22Rv1 (cell line): ENCODE measurements around the gene DPEP1.
A peak's percentile ranks its signal among the peaks of the same experiment; 100 is the strongest.

Experiments
- H3K27ac ChIP-seq: fragments of 450-650 bp; 2 replicates; pipeline ENCODE4 v1.5.1; 2017
- ZFX ChIP-seq: fragments of 450-650 bp; IDR thresholded peaks from 2 replicates; pipeline ENCODE4 v1.6.1; 2017; ENCODE audit warnings: antibody characterized with exemption, borderline replicate concordance
- TF ChIP-seq, protein P1 (sequence below): fragments of 450-650 bp; IDR thresholded peaks from 2 replicates; pipeline ENCODE4 v1.5.1; 2017; ENCODE audit warnings: mild to moderate bottlenecking

DPEP1 gene

DNA sequence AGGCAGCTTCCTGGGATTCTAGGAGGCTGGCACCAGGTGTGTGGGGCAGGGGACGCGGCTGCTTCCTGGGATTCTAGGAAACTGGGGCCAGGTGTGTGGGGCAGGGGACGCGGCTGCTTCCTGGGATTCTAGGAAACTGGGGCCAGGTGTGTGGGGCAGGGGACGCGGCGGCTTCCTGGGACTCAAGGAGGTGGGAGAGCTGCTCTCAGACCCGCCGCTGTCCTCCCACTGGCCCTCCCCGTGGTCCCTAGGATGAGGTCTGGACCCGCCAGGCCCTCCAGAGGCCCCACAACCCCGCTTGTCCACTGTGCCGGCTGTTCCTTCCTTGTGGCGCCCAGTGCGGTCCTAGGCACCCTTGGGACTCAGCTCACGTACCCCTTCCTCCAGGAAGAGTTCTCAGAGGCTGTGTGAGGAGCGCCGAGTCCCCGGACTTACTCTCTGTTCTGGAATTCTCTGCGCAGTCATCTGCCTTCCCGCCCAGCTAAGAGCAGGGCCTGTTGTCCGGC, 565 bp downstream of the DPEP1 start:
- TF ChIP-seq, protein P1, sequence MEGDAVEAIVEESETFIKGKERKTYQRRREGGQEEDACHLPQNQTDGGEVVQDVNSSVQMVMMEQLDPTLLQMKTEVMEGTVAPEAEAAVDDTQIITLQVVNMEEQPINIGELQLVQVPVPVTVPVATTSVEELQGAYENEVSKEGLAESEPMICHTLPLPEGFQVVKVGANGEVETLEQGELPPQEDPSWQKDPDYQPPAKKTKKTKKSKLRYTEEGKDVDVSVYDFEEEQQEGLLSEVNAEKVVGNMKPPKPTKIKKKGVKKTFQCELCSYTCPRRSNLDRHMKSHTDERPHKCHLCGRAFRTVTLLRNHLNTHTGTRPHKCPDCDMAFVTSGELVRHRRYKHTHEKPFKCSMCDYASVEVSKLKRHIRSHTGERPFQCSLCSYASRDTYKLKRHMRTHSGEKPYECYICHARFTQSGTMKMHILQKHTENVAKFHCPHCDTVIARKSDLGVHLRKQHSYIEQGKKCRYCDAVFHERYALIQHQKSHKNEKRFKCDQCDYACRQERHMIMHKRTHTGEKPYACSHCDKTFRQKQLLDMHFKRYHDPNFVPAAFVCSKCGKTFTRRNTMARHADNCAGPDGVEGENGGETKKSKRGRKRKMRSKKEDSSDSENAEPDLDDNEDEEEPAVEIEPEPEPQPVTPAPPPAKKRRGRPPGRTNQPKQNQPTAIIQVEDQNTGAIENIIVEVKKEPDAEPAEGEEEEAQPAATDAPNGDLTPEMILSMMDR, result no peak
- TF ChIP-seq ZFX, result no peak
- no peak overlapping the region for H3K27ac ChIP-seq

DNA sequence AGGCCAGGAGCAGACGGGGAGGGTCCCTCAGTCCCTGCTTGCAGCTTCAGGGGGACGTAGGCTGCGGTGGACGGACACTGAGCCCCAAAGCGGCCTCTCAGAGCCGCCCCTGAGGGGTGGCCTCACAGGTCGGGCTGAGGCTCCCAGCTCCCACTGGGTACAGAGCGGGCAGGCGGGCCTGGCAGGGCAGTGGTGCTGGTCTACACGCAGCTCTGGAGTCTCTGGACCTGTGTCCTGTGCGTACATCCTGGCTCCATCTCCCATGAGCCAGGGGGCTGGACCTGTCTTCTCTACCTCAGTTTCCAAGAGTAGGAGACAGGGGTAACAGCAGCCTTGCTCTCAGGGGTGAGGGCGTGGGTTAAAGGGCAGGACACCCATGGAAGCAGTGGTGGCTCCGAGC, 1.7 kb downstream of the DPEP1 start:
- no peak for TF ChIP-seq ZFX
- TF ChIP-seq, protein P1, result no peak
- H3K27ac ChIP-seq, result no peak overlapping the region

DNA sequence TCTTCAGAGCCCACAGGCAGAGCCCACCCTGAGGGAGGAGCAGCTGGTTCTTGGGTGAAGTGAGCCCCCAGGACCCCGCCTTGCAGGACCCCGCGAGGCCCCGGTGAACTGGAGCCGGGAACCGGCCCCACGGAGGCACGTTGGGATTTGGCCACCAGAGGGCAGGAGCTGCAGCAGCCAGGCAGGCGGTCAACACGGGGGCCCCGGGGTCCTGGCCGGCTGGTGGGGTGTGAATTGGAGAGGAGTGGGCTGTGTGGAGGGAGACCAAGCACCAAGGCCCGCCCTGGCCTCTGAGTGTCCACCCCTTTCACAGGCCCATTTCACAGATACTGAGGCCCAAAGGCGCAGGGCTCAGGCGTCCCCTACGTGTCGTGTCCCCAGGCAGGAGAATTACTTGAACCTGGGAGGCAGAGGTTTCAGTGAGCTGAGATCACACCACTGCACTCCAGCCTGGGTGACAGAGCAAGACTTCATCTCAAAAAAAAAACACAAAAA, 2.2 kb downstream of the DPEP1 start:
- H3K27ac ChIP-seq, result no peak overlapping the region
- TF ChIP-seq ZFX, result no peak
- TF ChIP-seq, protein P1, result peak; percentile 92

DNA sequence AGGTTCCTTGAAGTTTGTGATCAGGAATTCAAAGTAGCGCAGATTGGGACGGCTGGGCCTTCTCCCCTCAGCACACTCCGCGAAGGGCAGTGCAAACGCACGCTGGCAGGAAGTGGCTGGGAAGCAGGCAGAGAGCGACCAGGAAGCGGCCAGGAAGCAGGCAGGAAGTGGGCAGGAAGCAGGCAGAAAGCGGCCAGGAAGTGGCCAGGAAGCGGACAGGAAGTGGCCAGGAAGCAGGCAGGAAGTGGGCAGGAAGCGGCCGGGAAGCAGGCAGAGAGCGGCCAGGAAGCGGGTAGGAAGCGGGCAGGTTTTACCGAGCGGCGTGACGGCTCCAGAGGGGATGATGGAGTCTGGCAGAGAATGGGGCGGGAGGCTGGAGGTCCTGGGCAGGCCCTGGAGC, 3.2 kb downstream of the DPEP1 start:
- H3K27ac ChIP-seq, result no peak overlapping the region
- TF ChIP-seq, protein P1, result no peak
- TF ChIP-seq ZFX, result no peak

DNA sequence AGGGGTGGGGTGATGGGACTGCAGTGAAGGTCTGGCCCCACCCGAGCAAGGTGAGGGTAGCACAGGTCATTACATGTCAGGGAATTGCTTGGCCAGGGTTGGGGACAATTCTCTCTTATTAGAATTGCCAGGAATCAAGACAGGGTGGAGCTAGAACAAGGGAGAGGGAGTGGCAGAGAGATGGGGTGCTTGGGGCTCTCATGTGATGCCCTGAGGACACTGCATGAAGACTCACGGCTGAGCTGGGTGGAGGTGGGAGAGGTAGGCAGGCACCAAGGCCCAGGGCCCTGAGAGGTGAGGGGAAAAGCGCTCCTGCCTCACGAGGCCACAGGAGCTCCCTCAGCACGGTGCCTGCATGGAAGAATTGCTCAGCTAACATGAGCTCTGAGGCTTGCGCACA, 3.6 kb downstream of the DPEP1 start:
- no peak overlapping the region for H3K27ac ChIP-seq
- TF ChIP-seq, protein P1, result no peak
- TF ChIP-seq ZFX, result no peak

DNA sequence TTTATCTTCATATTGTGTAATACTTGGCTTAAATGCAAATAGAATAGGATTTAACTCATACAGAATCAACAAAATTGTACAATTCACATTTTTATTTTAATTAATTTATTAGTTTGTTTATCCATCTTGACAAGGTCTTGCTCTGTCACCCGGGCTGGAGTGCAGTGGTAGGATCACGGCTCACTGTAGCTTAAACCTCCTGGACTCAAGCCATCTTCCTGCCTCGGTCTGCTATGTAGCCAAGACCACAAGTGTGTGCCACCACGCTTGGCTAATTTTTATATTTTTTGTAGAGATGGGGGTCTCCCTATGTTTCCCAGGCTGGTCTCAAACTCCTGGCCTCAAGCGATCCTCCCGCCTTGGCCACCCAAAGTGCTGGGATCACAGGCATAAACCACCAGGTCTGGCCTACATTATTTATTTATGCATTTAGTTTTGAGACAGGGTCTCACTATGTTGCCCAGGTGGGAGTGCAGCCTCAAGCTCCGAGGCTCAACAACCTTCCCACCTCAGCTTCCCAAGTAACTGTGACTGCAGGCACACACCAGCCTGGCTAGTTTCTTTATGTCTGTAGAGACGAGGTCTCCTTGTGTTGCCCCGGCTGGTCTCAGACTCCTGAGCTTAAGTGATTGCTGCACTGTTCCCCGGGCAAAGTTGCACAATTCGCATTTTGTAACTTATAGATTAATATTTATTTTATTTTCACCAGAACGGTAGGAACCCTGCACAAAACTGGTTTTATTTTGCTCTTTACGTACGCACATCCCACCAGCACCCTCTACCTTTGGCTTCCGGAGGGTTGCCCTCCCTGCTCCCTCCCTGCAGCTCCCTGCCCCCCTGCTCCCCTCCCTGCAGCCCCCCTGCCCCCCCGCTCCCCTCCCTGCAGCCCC, 4.9 kb downstream of the DPEP1 start:
- TF ChIP-seq ZFX, result no peak
- TF ChIP-seq, protein P1, result no peak
- H3K27ac ChIP-seq, result no peak overlapping the region

DNA sequence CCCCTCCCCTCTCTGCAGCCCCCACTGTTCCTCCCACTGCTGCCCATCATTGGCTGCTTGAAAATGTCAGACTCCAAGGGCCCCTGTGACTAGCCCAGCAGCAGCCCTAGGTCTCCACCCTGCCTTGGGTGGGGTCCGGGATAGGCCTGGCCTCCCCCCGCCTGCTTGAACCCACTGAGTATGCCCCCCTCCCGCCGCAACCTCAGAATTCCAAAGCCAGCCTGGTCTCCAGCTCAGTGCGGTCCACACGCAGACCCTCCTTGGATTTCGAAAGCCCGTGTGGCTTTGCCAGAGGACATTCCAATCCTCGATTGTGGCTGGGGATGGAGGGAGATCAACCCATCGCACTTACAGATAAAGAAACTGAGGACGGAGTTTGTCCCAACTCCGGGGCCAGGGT, 6.4 kb downstream of the DPEP1 start:
- no peak overlapping the region for H3K27ac ChIP-seq
- TF ChIP-seq, protein P1, result no peak
- no peak for TF ChIP-seq ZFX
